GM23338 (cell line): Measurements from ENCODE around the gene CYP4F8. TPM values are rescaled to one million over a fixed set of nuclear protein-coding genes. Genes with fewer than 3 reads are reported as not detected.

ENCODE experiments used
- ATAC-seq: fragments of 200-7000 bp; cut with Tn5 transposase; 3 replicates; pipeline ENCODE4 v1.9.1; 2020
- DNase-seq: peaks from one replicate; pipeline ENCODE4 v3.0.0-alpha.2; 2015; ENCODE audit warnings: low spot score
- H2AFZ ChIP-seq: fragments of 200-600 bp; sonication (generic); 2 replicates; pipeline ENCODE4 v1.8.0; 2016; ENCODE audit warnings: antibody characterized with exemption, mild to moderate bottlenecking, moderate library complexity
- H3F3A ChIP-seq: fragments of 200-600 bp; sonication (generic); replicated peaks from 2 replicates; pipeline ENCODE4 v1.8.0; 2017; ENCODE audit warnings: antibody characterized with exemption, mixed run types, low read depth
- H3K27ac ChIP-seq: fragments of 200-600 bp; sonication (generic); 2 replicates; pipeline ENCODE4 v1.6.1; 2016; ENCODE audit warnings: low read depth
- H3K27me3 ChIP-seq: fragments of 200-600 bp; sonication (generic); 2 replicates; pipeline ENCODE4 v1.8.0; 2016; ENCODE audit warnings: mild to moderate bottlenecking, mixed run types, moderate library complexity; ENCODE audit not compliant: insufficient read depth
- H3K36me3 ChIP-seq: fragments of 200-600 bp; sonication (generic); 2 replicates; pipeline ENCODE4 v1.8.0; 2016; ENCODE audit warnings: mild to moderate bottlenecking; ENCODE audit not compliant: insufficient read depth
- H3K4me1 ChIP-seq: fragments of 200-600 bp; sonication (generic); 2 replicates; pipeline ENCODE4 v1.8.0; 2016; ENCODE audit warnings: mild to moderate bottlenecking, moderate library complexity; ENCODE audit not compliant: insufficient read depth
- H3K4me2 ChIP-seq: fragments of 200-600 bp; sonication (generic); 2 replicates; pipeline ENCODE4 v1.7.1; 2017; ENCODE audit warnings: mixed run types
- H3K4me3 ChIP-seq: fragments of 200-600 bp; sonication (generic); 2 replicates; pipeline ENCODE4 v1.6.1; 2016; ENCODE audit warnings: mixed run types
- H3K79me2 ChIP-seq: fragments of 200-600 bp; sonication (generic); replicated peaks from 2 replicates; pipeline ENCODE4 v1.8.0; 2017; ENCODE audit warnings: mild to moderate bottlenecking; ENCODE audit not compliant: insufficient read depth
- H3K9me2 ChIP-seq: fragments of 200-600 bp; sonication (generic); 2 replicates; pipeline ENCODE4 v1.8.0; 2017; ENCODE audit not compliant: insufficient read depth
- H4K20me1 ChIP-seq: fragments of 200-600 bp; sonication (generic); replicated peaks from 2 replicates; pipeline ENCODE4 v1.8.0; 2017; ENCODE audit warnings: mild to moderate bottlenecking; ENCODE audit not compliant: insufficient read depth
- H3K27ac Mint-ChIP-seq: 2 replicates; pipeline ENCODE4 v1.8.0; 2020; ENCODE audit warnings: inconsistent platforms, mild to moderate bottlenecking, moderate library complexity, mixed read lengths
- H3K27me3 Mint-ChIP-seq: 3 replicates; pipeline ENCODE4 v1.8.0; 2022; ENCODE audit warnings: low read depth, mild to moderate bottlenecking, moderate library complexity, mixed read lengths, inconsistent platforms; ENCODE audit not compliant: insufficient read depth, poor library complexity
- H3K36me3 Mint-ChIP-seq: 3 replicates; pipeline ENCODE4 v1.8.0; 2021; ENCODE audit warnings: low read depth, mild to moderate bottlenecking, inconsistent platforms, moderate library complexity, mixed read lengths
- H3K4me1 Mint-ChIP-seq: 3 replicates; pipeline ENCODE4 v1.8.0; 2020; ENCODE audit warnings: mild to moderate bottlenecking, inconsistent platforms, mixed read lengths
- H3K4me3 Mint-ChIP-seq: 3 replicates; pipeline ENCODE4 v1.8.0; 2021; ENCODE audit warnings: moderate library complexity, mild to moderate bottlenecking, inconsistent platforms, mixed read lengths
- H3K9me3 Mint-ChIP-seq: 3 replicates; pipeline ENCODE4 v1.8.0; 2020; ENCODE audit warnings: moderate library complexity, mild to moderate bottlenecking, inconsistent platforms, mixed read lengths
- CREB1 ChIP-seq: fragments of 250-450 bp; sonication (Bioruptor Pico); IDR thresholded peaks from 2 replicates; pipeline ENCODE4 v1.5.0; 2020; ENCODE audit warnings: low read depth, mild to moderate bottlenecking, moderate library complexity
- CTCF ChIP-seq, 2 experiments: fragments of 200-600 bp in 1 of 2; sonication (generic) in 1 of 2; conservative IDR thresholded peaks; 2 replicates each; pipeline versions ENCODE4 v1.5.1 to v1.6.1; 2016 to 2017; ENCODE audit warnings: antibody characterized with exemption in 2 of 2, low read depth in 2 of 2, mild to moderate bottlenecking in 2 of 2, moderate library complexity in 1 of 2
- EZH2 ChIP-seq: fragments of 200-600 bp; sonication (generic); IDR thresholded peaks from one replicate; pipeline ENCODE4 v1.8.0; 2017; ENCODE audit warnings: antibody characterized with exemption, mild to moderate bottlenecking, low read depth; ENCODE audit not compliant: unreplicated experiment
- EZH2phosphoT487 ChIP-seq: fragments of 200-600 bp; sonication (generic); IDR thresholded peaks from one replicate; pipeline ENCODE4 v1.8.1; 2018; ENCODE audit warnings: antibody characterized with exemption; ENCODE audit not compliant: unreplicated experiment
- JUNB ChIP-seq: IDR thresholded peaks from one replicate; pipeline ENCODE4 v1.6.1; 2016; ENCODE audit warnings: antibody characterized with exemption; ENCODE audit not compliant: unreplicated experiment
- NANOG ChIP-seq: IDR thresholded peaks from 2 replicates; pipeline ENCODE4 v1.6.1; 2016; ENCODE audit warnings: antibody characterized with exemption, borderline replicate concordance
- POLR2AphosphoS5 ChIP-seq: IDR thresholded peaks from 2 replicates; pipeline ENCODE4 v1.6.1; 2016; ENCODE audit warnings: antibody characterized with exemption, low read depth
- STAT1 ChIP-seq: IDR thresholded peaks from one replicate; pipeline ENCODE4 v1.6.1; 2016; ENCODE audit warnings: antibody characterized with exemption; ENCODE audit not compliant: unreplicated experiment
- ZNF114 ChIP-seq: fragments of 250-450 bp; sonication (Bioruptor Pico); IDR thresholded peaks from 2 replicates; pipeline ENCODE4 v1.5.0; 2020; ENCODE audit warnings: mild to moderate bottlenecking, moderate library complexity
- ZNF331 ChIP-seq: fragments of 250-450 bp; sonication (Bioruptor Pico); IDR thresholded peaks from 2 replicates; pipeline ENCODE4 v1.5.0; 2020; ENCODE audit warnings: low read depth, mild to moderate bottlenecking, moderate library complexity
- polyA plus RNA-seq: library from polyadenylated mRNA; unstranded; fragments of >200 nt; fragmentation: Nextera tagmentation; extraction: Ambion mirVana; gene quantifications from 2 replicates; pipeline ENCODE4 v1.2.1, GENCODE V29; 2016
- total RNA-seq: library from RNA; depleted of rRNA; stranded (reverse); fragments of >200 nt; shearing (Covaris generic); gene quantifications from 2 replicates; pipeline ENCODE4 v1.2.3, GENCODE V29; 2014
- TF ChIP-seq, protein P1 (sequence below): fragments of 250-450 bp; sonication (Bioruptor Pico); IDR thresholded peaks from 2 replicates; pipeline ENCODE4 v1.5.0; 2020; ENCODE audit warnings: mild to moderate bottlenecking, moderate library complexity
- TF ChIP-seq, protein P2 (sequence below): IDR thresholded peaks from one replicate; pipeline ENCODE4 v1.6.1; 2018; ENCODE audit warnings: antibody characterized with exemption; ENCODE audit not compliant: unreplicated experiment

Gene CYP4F8
- total and polyA plus RNA-seq, 2 experiments from 2014 or later = not detected

DNA sequence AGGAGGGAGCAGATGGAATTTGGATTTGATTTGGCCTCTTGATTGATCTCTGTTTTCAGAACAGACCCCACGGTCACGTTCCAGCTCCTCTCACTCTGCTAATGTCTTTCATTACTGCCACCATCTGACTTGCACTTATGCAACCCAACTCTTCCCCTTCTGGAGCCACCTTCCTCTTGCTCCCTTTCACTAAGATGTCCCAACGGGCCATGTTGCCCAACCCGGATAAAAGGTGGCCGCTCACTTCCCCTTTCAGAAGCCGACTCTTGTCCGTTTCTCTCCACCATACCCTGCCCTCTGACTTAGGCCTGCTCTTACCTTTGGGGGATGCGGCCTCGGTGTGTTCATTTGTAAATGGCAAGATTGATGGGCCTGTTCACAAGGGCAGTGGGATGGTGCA, 27.4 kb upstream of the CYP4F8 start (continued):
- TF ChIP-seq, protein P1, sequence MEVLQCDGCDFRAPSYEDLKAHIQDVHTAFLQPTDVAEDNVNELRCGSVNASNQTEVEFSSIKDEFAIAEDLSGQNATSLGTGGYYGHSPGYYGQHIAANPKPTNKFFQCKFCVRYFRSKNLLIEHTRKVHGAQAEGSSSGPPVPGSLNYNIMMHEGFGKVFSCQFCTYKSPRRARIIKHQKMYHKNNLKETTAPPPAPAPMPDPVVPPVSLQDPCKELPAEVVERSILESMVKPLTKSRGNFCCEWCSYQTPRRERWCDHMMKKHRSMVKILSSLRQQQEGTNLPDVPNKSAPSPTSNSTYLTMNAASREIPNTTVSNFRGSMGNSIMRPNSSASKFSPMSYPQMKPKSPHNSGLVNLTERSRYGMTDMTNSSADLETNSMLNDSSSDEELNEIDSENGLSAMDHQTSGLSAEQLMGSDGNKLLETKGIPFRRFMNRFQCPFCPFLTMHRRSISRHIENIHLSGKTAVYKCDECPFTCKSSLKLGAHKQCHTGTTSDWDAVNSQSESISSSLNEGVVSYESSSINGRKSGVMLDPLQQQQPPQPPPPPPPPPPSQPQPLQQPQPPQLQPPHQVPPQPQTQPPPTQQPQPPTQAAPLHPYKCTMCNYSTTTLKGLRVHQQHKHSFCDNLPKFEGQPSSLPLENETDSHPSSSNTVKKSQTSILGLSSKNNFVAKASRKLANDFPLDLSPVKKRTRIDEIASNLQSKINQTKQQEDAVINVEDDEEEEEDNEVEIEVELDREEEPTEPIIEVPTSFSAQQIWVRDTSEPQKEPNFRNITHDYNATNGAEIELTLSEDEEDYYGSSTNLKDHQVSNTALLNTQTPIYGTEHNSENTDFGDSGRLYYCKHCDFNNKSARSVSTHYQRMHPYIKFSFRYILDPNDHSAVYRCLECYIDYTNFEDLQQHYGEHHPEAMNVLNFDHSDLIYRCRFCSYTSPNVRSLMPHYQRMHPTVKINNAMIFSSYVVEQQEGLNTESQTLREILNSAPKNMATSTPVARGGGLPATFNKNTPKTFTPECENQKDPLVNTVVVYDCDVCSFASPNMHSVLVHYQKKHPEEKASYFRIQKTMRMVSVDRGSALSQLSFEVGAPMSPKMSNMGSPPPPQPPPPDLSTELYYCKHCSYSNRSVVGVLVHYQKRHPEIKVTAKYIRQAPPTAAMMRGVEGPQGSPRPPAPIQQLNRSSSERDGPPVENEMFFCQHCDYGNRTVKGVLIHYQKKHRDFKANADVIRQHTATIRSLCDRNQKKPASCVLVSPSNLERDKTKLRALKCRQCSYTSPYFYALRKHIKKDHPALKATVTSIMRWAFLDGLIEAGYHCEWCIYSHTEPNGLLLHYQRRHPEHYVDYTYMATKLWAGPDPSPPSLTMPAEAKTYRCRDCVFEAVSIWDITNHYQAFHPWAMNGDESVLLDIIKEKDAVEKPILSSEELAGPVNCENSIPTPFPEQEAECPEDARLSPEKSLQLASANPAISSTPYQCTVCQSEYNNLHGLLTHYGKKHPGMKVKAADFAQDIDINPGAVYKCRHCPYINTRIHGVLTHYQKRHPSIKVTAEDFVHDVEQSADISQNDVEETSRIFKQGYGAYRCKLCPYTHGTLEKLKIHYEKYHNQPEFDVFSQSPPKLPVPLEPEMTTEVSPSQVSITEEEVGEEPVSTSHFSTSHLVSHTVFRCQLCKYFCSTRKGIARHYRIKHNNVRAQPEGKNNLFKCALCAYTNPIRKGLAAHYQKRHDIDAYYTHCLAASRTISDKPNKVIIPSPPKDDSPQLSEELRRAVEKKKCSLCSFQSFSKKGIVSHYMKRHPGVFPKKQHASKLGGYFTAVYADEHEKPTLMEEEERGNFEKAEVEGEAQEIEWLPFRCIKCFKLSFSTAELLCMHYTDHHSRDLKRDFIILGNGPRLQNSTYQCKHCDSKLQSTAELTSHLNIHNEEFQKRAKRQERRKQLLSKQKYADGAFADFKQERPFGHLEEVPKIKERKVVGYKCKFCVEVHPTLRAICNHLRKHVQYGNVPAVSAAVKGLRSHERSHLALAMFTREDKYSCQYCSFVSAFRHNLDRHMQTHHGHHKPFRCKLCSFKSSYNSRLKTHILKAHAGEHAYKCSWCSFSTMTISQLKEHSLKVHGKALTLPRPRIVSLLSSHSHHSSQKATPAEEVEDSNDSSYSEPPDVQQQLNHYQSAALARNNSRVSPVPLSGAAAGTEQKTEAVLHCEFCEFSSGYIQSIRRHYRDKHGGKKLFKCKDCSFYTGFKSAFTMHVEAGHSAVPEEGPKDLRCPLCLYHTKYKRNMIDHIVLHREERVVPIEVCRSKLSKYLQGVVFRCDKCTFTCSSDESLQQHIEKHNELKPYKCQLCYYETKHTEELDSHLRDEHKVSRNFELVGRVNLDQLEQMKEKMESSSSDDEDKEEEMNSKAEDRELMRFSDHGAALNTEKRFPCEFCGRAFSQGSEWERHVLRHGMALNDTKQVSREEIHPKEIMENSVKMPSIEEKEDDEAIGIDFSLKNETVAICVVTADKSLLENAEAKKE (CRISPR knock-in tag) = no peak
- no peak for TF ChIP-seq ZNF331 (CRISPR knock-in tag)
- TF ChIP-seq ZNF114 (CRISPR knock-in tag) = no peak
- TF ChIP-seq STAT1 = no peak
- TF ChIP-seq JUNB = no peak
- TF ChIP-seq EZH2 = no peak
- TF ChIP-seq CTCF (conservative IDR thresholded peaks at IDR 0.05; ENCODE audit: low read depth in 2 of 2) = no peak

DNA sequence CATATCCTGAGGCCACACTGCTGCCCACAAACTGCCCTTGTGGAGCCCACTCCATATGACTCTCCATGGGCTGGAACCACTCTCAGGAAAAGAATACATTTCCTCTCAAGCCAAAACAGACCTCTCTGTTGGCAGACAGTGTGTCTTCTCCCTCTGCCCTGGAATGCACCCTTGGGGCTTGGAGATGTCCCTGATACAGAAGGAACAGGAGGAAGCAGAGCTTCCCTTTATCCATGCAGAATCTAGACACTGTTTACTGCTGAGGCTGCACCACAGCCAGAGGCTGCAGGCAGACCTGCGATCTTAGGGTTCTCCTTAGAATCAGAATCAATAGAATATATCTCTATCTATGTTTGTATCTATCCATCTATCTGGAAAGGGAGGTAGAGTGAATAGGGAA, 26.8 kb upstream of the CYP4F8 start:
- no peaks in the 10 kb centered on the region for H4K20me1 ChIP-seq
- DNase-seq (no peak), ATAC-seq (no peak)
- Mint-ChIP-seq H3K27me3 (peaks cover 3% of the 10 kb centered on the region), H3K36me3 (peaks cover 39% of the 10 kb centered on the region), H3K4me1 (no peaks in the 10 kb centered on the region), H3K9me3 (peaks cover 95% of the 10 kb centered on the region), H3K4me3 (no peak overlapping the region), H3K27ac (no peak overlapping the region)
- no peaks in the 10 kb centered on the region for H3K79me2 ChIP-seq
- H3K4me1 ChIP-seq = no peaks in the 10 kb centered on the region
- no peak overlapping the region for H3K4me3 ChIP-seq
- H3K27me3 ChIP-seq = no peaks in the 10 kb centered on the region
- no peak overlapping the region for H2AFZ ChIP-seq
- H3F3A ChIP-seq = no peaks in the 10 kb centered on the region
- no peaks in the 10 kb centered on the region; the same call in 1 of the 2 replicates for H3K36me3 ChIP-seq
- no peaks in the 10 kb centered on the region for H3K9me2 ChIP-seq
- no peak overlapping the region for H3K27ac ChIP-seq
- no peak overlapping the region for H3K4me2 ChIP-seq
- TF ChIP-seq NANOG (no peak), ZNF331 (CRISPR knock-in tag) (no peak), CREB1 (no peak), POLR2AphosphoS5 (no peak), EZH2phosphoT487 (no peak), JUNB (no peak), CTCF (conservative IDR thresholded peaks at IDR 0.05; ENCODE audit: low read depth in 2 of 2) (no peak), STAT1 (no peak), ZNF114 (CRISPR knock-in tag) (no peak), EZH2 (no peak)
- TF ChIP-seq, protein P2, sequence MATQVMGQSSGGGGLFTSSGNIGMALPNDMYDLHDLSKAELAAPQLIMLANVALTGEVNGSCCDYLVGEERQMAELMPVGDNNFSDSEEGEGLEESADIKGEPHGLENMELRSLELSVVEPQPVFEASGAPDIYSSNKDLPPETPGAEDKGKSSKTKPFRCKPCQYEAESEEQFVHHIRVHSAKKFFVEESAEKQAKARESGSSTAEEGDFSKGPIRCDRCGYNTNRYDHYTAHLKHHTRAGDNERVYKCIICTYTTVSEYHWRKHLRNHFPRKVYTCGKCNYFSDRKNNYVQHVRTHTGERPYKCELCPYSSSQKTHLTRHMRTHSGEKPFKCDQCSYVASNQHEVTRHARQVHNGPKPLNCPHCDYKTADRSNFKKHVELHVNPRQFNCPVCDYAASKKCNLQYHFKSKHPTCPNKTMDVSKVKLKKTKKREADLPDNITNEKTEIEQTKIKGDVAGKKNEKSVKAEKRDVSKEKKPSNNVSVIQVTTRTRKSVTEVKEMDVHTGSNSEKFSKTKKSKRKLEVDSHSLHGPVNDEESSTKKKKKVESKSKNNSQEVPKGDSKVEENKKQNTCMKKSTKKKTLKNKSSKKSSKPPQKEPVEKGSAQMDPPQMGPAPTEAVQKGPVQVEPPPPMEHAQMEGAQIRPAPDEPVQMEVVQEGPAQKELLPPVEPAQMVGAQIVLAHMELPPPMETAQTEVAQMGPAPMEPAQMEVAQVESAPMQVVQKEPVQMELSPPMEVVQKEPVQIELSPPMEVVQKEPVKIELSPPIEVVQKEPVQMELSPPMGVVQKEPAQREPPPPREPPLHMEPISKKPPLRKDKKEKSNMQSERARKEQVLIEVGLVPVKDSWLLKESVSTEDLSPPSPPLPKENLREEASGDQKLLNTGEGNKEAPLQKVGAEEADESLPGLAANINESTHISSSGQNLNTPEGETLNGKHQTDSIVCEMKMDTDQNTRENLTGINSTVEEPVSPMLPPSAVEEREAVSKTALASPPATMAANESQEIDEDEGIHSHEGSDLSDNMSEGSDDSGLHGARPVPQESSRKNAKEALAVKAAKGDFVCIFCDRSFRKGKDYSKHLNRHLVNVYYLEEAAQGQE = no peak
